ENCODE measurements around the gene FRMPD1. TPM values are rescaled to one million over a fixed set of nuclear protein-coding genes. Genes with fewer than 3 reads are reported as not detected.

The FRMPD1 gene
- total RNA-seq, 1 experiment from 2014 or later = 0.26 TPM

- no peak overlapping the region for H3K27ac Mint-ChIP-seq
- H3K4me3 Mint-ChIP-seq = no peak overlapping the region
- ATAC-seq (no peak), DNase-seq (ENCODE audit: low spot score) (no peak)
- H3K27me3 Mint-ChIP-seq (ENCODE audit: low read depth) = no peaks in the 10 kb centered on the region
- ChIA-PET CTCF (interaction anchor here (0.6 kb wide), 1 partner anchor 317 kb away, joined by 3 read pairs; no protein-coding TSS in a partner anchor), POLR2A (no interaction called here)
- peaks cover 16% of the 10 kb centered on the region for H3K36me3 Mint-ChIP-seq
- no peaks in the 10 kb centered on the region for H3K4me1 Mint-ChIP-seq
- H3K9me3 Mint-ChIP-seq = peaks cover 4% of the 10 kb centered on the region; the same call in 1 of the 2 replicates
- no peak for TF ChIP-seq ELF4 (CRISPR knock-in tag; IDR thresholded peaks at IDR 0.05; ENCODE audit: low read depth)
- no peak for TF ChIP-seq FOXJ3 (CRISPR knock-in tag; IDR thresholded peaks at IDR 0.05; ENCODE audit: borderline replicate concordance)
- no peak for TF ChIP-seq SMAD4 (CRISPR knock-in tag; IDR thresholded peaks at IDR 0.05)
- TF ChIP-seq NFYB (CRISPR knock-in tag; conservative IDR thresholded peaks at IDR 0.05; ENCODE audit: low read depth) = no peak
- no peak for TF ChIP-seq FOXK1 (CRISPR knock-in tag; IDR thresholded peaks at IDR 0.05)
- TF ChIP-seq ZNF219 (CRISPR knock-in tag; IDR thresholded peaks at IDR 0.05; ENCODE audit: borderline replicate concordance) = no peak
- TF ChIP-seq ZNF121 (CRISPR knock-in tag; IDR thresholded peaks at IDR 0.05) = no peak
- no peak for TF ChIP-seq STAT6 (CRISPR knock-in tag; conservative IDR thresholded peaks at IDR 0.05; ENCODE audit: low read depth)
- TF ChIP-seq NFATC4 (CRISPR knock-in tag; IDR thresholded peaks at IDR 0.05) = no peak
- no peak for TF ChIP-seq IRF1 (CRISPR knock-in tag; IDR thresholded peaks at IDR 0.05)
- TF ChIP-seq USF2 (CRISPR knock-in tag; IDR thresholded peaks at IDR 0.05) = no peak
- TF ChIP-seq ZNF232 (CRISPR knock-in tag; IDR thresholded peaks at IDR 0.05) = no peak
Measured at GRCh38 chr9:37769306-37769705, 118.6 kb downstream of the FRMPD1 start.

- H3K4me1 Mint-ChIP-seq = no peaks in the 10 kb centered on the region
- TF ChIP-seq PREB (CRISPR knock-in tag; IDR thresholded peaks at IDR 0.05; ENCODE audit: borderline replicate concordance) (no peak), NFYB (CRISPR knock-in tag; conservative IDR thresholded peaks at IDR 0.05; ENCODE audit: low read depth) (no peak), ZNF219 (CRISPR knock-in tag; IDR thresholded peaks at IDR 0.05; ENCODE audit: borderline replicate concordance) (no peak), ERG (CRISPR knock-in tag; IDR thresholded peaks at IDR 0.05) (no peak), ETV6 (CRISPR knock-in tag; IDR thresholded peaks at IDR 0.05) (no peak), NR1H2 (CRISPR knock-in tag; IDR thresholded peaks at IDR 0.05) (no peak), KAT7 (CRISPR knock-in tag; IDR thresholded peaks at IDR 0.05; ENCODE audit: borderline replicate concordance) (no peak), GRHL2 (CRISPR knock-in tag; IDR thresholded peaks at IDR 0.05; ENCODE audit: insufficient replicate concordance, severe bottlenecking) (no peak), EMX1 (CRISPR knock-in tag; IDR thresholded peaks at IDR 0.05) (no peak), GTF2I (CRISPR knock-in tag; conservative IDR thresholded peaks at IDR 0.05) (no peak), TP53 (CRISPR knock-in tag; IDR thresholded peaks at IDR 0.05) (no peak), CTCF (IDR thresholded peaks at IDR 0.05) (no peak), ESRRA (CRISPR knock-in tag; IDR thresholded peaks at IDR 0.05; ENCODE audit: borderline replicate concordance) (no peak)
Measured at GRCh38 chr9:37769995-37770394, 119.2 kb downstream of the FRMPD1 start.

More at GRCh38 chr9:37769995-37770394, 119.2 kb downstream of the FRMPD1 start:
- ATAC-seq (no peak), DNase-seq (ENCODE audit: low spot score) (no peak)
- ChIA-PET POLR2A (no interaction called here), CTCF (interaction anchor here (0.6 kb wide), 1 partner anchor 316 kb away, joined by 3 read pairs; no protein-coding TSS in a partner anchor)
- Mint-ChIP-seq H3K27me3 (ENCODE audit: low read depth) (no peaks in the 10 kb centered on the region), H3K27ac (no peak overlapping the region), H3K4me3 (no peak overlapping the region), H3K9me3 (peaks cover 4% of the 10 kb centered on the region; the same call in 1 of the 2 replicates), H3K36me3 (peaks cover 14% of the 10 kb centered on the region)
